ENCODE results near the gene KRT25.

KRT25 gene, protein sequence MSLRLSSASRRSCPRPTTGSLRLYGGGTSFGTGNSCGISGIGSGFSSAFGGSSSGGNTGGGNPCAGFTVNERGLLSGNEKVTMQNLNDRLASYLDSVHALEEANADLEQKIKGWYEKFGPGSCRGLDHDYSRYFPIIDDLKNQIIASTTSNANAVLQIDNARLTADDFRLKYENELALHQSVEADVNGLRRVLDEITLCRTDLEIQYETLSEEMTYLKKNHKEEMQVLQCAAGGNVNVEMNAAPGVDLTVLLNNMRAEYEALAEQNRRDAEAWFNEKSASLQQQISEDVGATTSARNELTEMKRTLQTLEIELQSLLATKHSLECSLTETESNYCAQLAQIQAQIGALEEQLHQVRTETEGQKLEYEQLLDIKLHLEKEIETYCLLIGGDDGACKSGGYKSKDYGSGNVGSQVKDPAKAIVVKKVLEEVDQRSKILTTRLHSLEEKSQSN

DNA sequence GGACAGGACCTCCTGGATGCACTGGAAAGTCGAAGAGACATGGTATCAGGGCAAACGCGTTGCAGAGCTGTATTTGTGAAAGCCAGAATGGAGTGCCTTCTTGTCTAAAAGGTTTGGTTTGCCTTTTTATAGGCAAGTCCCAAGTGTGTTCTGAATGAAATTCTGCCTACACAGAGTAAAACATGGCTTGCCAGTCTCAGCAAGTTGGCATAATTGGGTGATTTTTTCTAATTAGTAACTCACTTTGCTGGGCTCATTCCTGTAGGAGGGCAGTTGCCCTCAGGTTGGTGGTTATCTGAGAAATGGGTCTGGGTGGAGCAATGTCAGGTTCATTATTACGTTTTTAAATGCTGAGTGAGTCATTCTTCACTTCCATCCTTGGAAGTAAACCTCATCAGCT is at the start of gene KRT25:
Gene KRT25, minus strand, starts transcription at position 101 of the 400 bp plus-strand sequence. Its CDS starts 60 bp downstream, at position 41.
- intact Hi-C loops (cut with micrococcal nuclease) = no loop called here
- Mint-ChIP-seq H3K4me3 (no peak within 1 kb of the TSS), H3K27me3 (peaks cover 25% of the 10 kb centered on the region), H3K27ac (no peak within 1 kb of the TSS), H3K36me3 (ENCODE audit: low read depth) (no peaks in the 10 kb centered on the region), H3K9me3 (peaks cover 27% of the 10 kb centered on the region), H3K4me1 (ENCODE audit: low read depth) (no peaks in the 10 kb centered on the region)

DNA sequence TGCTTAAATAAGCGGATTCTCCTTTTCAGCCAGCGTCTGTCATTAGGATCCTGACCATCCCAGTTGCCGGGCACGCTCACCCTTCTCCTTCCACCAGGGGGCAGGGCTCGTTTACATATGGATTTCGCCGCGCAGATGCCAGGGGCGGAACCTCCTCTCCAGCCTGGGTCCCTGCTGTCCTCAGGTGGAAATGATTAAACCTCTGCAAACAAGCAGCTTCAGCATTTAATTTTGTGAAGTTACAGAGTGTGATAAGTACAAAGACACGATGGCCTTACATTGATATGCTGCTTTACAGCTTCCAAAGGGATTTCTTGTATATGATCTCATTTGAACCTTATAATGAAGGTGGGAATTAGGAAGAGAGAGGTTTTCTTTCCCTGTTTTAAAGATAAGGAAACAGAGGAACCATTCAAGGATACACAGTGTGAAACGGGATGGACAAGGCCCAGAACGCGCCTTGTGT is 48.5 kb upstream of the KRT25 start:
- intact Hi-C loops (cut with micrococcal nuclease) = loop anchor here (2.0 to 10.0 kb wide), 3 partner anchors 521 to 859 kb away; no protein-coding TSS in a partner anchor
- H3K9me3 Mint-ChIP-seq = no peaks in the 10 kb centered on the region

DNA sequence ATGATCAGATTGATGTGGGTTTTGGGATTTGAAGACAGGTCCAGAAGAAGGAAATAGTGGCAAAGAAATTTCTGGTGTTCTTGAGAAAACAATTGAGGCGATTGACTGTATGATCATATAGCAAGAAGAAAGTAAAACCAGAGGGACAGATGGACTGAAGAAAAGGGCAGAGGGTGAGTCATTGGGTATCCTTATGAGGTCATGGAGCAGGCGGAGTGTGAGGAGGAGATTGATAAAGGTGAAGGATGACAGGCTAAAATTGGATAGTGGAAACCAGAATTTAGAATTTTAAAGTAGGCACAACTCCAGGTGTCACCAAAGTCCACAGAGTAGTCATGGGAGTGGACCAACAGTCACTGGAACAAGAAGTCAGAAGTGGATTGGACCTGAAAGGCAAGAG is 46.0 kb upstream of the KRT25 start:
- Mint-ChIP-seq H3K9me3 (no peaks in the 10 kb centered on the region), H3K27ac (no peak overlapping the region), H3K4me3 (no peak overlapping the region), H3K4me1 (ENCODE audit: low read depth) (no peaks in the 10 kb centered on the region), H3K36me3 (ENCODE audit: low read depth) (no peaks in the 10 kb centered on the region), H3K27me3 (peaks cover 33% of the 10 kb centered on the region)
- intact Hi-C loops (cut with micrococcal nuclease) = loop anchor here (5.0 to 10.0 kb wide), 2 partner anchors 524 to 746 kb away; no protein-coding TSS in a partner anchor

More for the DNA sequence above, 48.5 kb upstream of the KRT25 start:
- H3K36me3 Mint-ChIP-seq (ENCODE audit: low read depth) = no peaks in the 10 kb centered on the region
- H3K4me1 Mint-ChIP-seq (ENCODE audit: low read depth) = no peaks in the 10 kb centered on the region
- H3K4me3 Mint-ChIP-seq = no peak overlapping the region
- H3K27ac Mint-ChIP-seq = no peak overlapping the region
- peaks cover 42% of the 10 kb centered on the region for H3K27me3 Mint-ChIP-seq

DNA sequence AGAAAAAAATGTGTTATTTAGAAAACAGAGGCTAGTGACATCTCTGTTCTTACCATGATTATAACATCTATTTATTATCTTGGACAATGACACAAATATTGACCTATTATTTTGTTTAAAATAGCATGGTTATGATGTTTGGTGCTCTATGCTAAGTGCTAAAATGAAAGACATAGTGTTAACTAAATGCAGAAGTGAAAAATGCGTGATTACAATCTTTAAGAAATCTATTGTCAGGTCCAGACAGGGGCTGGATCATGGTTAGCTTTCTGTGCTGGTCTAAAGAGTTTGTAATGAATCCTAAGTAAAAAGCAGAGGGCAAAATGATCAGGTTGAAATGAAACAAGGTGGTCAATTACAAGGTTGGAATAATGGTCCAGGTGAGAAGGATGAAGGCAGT is 45.2 kb upstream of the KRT25 start:
- H3K27ac Mint-ChIP-seq = no peak overlapping the region
- intact Hi-C loops (cut with micrococcal nuclease) = loop anchor here (5.0 to 10.0 kb wide), 2 partner anchors 524 to 747 kb away; no protein-coding TSS in a partner anchor
- H3K4me3 Mint-ChIP-seq = no peak overlapping the region
- H3K27me3 Mint-ChIP-seq = peaks cover 33% of the 10 kb centered on the region
- H3K36me3 Mint-ChIP-seq (ENCODE audit: low read depth) = no peaks in the 10 kb centered on the region
- H3K4me1 Mint-ChIP-seq (ENCODE audit: low read depth) = no peaks in the 10 kb centered on the region
- no peaks in the 10 kb centered on the region for H3K9me3 Mint-ChIP-seq

DNA sequence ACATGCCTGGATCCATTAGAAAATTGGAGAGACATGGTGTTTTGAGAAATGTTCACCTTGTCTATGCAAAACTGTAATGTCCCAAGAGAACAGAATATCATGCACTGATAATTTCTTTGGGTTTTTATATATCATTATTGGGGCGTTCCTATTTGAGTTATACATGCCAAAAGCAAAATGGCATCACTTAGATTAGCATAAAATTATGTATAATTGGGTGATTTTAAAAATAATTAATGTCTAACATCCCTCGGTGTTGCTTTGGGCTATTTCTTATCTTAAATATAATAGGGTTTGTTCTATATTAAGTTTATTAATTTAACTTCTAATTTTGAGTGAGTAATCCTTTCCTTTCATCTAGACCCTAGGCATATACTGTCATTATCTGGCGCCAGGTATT is 44.7 kb upstream of the KRT25 start, which contains the start of gene KRT28:
Gene KRT28, minus strand, starts transcription at position 101 of the 400 bp plus-strand sequence. Its CDS starts 66 bp downstream, at position 35.
- Mint-ChIP-seq H3K9me3 (no peaks in the 10 kb centered on the region), H3K4me1 (ENCODE audit: low read depth) (no peaks in the 10 kb centered on the region), H3K4me3 (no peak within 1 kb of the TSS), H3K27ac (no peak within 1 kb of the TSS), H3K27me3 (peaks cover 27% of the 10 kb centered on the region), H3K36me3 (ENCODE audit: low read depth) (no peaks in the 10 kb centered on the region)
- intact Hi-C loops (cut with micrococcal nuclease) = loop anchor here (5.0 to 10.0 kb wide), 3 partner anchors 175 to 747 kb away; no protein-coding TSS in a partner anchor

DNA sequence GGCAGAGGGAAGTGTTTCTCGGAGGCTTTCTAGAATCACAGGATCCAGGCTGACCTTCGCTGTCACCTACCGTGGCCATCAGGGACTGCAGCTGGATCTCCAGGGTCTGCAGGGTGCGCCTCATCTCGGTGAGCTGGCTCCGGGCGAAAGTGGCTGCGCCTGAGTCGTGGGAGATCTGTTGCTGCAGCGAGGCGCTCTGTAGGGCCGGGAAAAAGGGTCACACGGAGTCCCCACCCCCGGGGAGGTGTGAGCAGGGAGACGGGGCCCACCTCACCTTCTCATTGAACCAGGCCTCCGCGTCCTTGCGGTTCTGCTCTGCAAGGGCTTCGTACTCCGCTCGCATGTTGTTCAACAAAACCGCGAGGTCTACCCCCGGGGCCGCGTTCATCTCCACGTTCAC is 41.7 kb upstream of the KRT25 start:
- no peaks in the 10 kb centered on the region for H3K36me3 Mint-ChIP-seq (ENCODE audit: low read depth)
- no peaks in the 10 kb centered on the region for H3K9me3 Mint-ChIP-seq
- no peaks in the 10 kb centered on the region for H3K4me1 Mint-ChIP-seq (ENCODE audit: low read depth)
- peaks cover 34% of the 10 kb centered on the region for H3K27me3 Mint-ChIP-seq
- H3K27ac Mint-ChIP-seq = no peak overlapping the region
- intact Hi-C loops (cut with micrococcal nuclease) = loop anchor here (10.0 kb wide), 1 partner anchor 172 kb away; no protein-coding TSS in a partner anchor
- no peak overlapping the region for H3K4me3 Mint-ChIP-seq

DNA sequence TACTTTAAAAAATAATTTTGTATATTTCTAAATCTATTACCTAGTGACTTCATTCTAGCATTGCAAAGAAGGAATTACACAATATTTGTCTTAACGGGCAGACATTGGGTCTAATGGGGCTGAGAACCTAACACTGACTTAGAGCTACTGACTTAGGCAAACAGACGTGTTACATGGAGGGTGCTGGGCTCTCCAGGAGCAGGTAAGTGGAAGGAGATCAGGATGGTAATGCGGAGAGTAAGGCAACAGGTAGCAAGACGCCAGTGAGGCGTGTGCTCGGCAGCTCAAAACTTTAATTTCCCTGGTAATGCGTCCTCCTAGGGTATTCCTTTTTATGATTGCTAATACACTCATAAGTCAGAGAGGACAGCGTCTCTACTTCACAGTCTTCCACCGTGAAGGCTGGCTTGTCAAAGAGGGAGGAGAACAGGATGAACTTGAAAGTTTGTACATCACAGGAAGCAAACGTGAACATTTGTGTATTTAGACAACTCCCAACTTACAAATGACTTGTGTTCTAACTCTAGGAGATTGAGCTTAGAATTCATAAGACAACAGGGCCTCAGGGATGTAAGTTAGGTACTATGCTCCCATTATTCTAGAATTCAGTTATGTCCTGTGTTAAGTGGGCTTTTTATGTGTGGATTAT is 40.0 kb upstream of the KRT25 start:
- Mint-ChIP-seq H3K4me1 (ENCODE audit: low read depth) (no peaks in the 10 kb centered on the region), H3K4me3 (no peak overlapping the region), H3K27me3 (peaks cover 39% of the 10 kb centered on the region), H3K36me3 (ENCODE audit: low read depth) (no peaks in the 10 kb centered on the region), H3K9me3 (no peaks in the 10 kb centered on the region), H3K27ac (no peak overlapping the region)
- intact Hi-C loops (cut with micrococcal nuclease) = loop anchor here (10.0 kb wide), 1 partner anchor 170 kb away; no protein-coding TSS in a partner anchor

DNA sequence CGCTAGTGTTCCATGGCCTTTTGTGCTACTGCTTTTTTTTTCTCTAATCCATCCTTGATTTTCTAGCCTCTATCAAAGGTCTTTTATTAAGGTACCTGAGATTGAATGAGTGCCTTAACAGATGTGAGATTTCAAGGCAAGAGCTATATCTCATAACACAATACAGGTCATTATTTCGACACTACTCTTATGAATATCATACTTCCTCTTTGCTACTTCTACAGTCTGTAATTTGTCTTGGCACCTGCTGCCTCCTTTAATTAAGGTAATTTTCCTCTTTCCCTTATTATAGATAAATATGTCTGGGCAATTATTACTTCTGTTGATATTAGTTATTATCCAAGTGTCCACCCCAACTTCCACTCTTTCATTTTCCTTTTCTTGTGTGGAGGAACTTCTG is 39.3 kb upstream of the KRT25 start:
- intact Hi-C loops (cut with micrococcal nuclease) = loop anchor here (10.0 kb wide), 1 partner anchor 170 kb away; no protein-coding TSS in a partner anchor
- Mint-ChIP-seq H3K27me3 (peaks cover 41% of the 10 kb centered on the region), H3K4me1 (ENCODE audit: low read depth) (no peaks in the 10 kb centered on the region), H3K4me3 (no peak overlapping the region), H3K36me3 (ENCODE audit: low read depth) (no peaks in the 10 kb centered on the region), H3K27ac (no peak overlapping the region), H3K9me3 (no peaks in the 10 kb centered on the region)

DNA sequence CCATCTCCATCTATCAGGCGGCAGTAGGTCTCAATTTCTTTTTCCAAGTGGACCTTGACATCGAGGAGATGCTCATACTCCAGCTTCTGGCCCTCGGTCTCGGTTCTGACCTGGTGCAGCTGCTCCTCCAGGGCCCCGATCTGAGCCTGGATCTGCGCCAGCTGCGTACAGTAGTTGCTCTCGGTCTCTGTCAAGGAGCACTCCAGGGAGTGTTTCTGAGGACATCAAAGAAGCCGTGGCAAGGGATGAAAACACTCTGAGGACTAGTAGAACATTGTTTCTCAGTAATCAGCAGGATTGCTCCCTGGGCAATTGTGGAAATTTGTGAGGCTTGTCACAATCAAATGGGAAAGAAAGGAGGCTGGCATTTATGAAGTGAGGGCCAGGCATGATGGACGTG is 38.7 kb upstream of the KRT25 start:
- no peaks in the 10 kb centered on the region for H3K36me3 Mint-ChIP-seq (ENCODE audit: low read depth)
- intact Hi-C loops (cut with micrococcal nuclease) = loop anchor here (10.0 kb wide), 1 partner anchor 169 kb away; no protein-coding TSS in a partner anchor
- no peak overlapping the region for H3K4me3 Mint-ChIP-seq
- no peaks in the 10 kb centered on the region for H3K4me1 Mint-ChIP-seq (ENCODE audit: low read depth)
- H3K9me3 Mint-ChIP-seq = no peaks in the 10 kb centered on the region
- H3K27me3 Mint-ChIP-seq = peaks cover 40% of the 10 kb centered on the region
- H3K27ac Mint-ChIP-seq = no peak overlapping the region

DNA sequence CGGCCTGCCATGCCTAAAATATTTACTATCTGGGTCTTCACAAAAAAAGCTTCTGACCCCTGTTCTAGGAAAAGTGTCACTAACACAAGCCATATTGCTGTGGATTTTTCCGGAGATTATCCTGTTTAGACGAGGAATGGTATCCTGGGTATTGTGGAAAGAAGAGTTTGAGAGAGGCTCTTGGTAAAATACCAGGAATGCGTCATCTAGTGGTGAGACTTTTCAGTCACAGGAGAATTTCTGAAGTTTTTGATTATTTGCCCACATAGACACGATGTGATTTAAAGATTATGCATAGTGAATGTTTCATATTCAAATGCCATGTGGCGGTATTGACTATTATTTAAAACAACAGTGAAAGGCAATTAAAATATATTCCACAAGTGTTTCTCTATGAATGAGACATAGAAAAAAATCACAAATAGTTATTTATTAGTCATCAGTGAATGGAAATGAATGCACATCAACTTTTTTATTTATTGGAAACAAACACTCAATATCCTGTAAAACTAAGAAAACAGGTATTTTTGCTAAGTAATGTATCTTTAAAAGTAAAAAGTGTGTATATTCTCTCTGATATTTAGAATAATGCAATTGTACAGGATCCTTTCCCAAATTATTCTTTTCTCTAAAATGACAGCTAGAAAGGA is 36.8 kb upstream of the KRT25 start:
- H3K4me1 Mint-ChIP-seq (ENCODE audit: low read depth) = no peaks in the 10 kb centered on the region
- H3K27ac Mint-ChIP-seq = no peak overlapping the region
- no peaks in the 10 kb centered on the region for H3K9me3 Mint-ChIP-seq
- H3K27me3 Mint-ChIP-seq = peaks cover 43% of the 10 kb centered on the region
- intact Hi-C loops (cut with micrococcal nuclease) = loop anchor here (10.0 kb wide), 1 partner anchor 167 kb away; no protein-coding TSS in a partner anchor
- H3K4me3 Mint-ChIP-seq = no peak overlapping the region
- H3K36me3 Mint-ChIP-seq (ENCODE audit: low read depth) = no peaks in the 10 kb centered on the region

DNA sequence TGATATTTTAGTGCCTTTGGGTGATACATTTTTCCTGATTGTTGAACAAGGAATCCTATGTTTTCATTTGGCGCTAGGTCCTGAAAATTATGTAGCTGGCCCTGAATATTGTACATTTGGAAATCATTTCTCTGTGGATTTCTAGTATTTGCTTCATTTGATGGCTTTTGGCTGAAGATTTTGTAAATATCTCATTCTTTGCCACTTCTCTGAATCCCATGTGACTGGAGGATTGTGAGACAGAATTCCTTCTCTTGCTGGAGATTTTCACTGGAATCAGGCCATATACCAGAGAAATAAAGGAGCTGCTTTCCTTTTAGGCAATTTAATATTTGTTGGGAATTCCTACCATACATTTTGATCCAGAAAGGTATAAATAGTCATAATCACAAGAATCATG is 36.0 kb upstream of the KRT25 start:
- Mint-ChIP-seq H3K27ac (no peak overlapping the region), H3K27me3 (peaks cover 36% of the 10 kb centered on the region), H3K4me3 (no peak overlapping the region), H3K36me3 (ENCODE audit: low read depth) (no peaks in the 10 kb centered on the region), H3K4me1 (ENCODE audit: low read depth) (no peaks in the 10 kb centered on the region), H3K9me3 (no peaks in the 10 kb centered on the region)
- intact Hi-C loops (cut with micrococcal nuclease) = loop anchor here (10.0 kb wide), 1 partner anchor 166 kb away; no protein-coding TSS in a partner anchor

DNA sequence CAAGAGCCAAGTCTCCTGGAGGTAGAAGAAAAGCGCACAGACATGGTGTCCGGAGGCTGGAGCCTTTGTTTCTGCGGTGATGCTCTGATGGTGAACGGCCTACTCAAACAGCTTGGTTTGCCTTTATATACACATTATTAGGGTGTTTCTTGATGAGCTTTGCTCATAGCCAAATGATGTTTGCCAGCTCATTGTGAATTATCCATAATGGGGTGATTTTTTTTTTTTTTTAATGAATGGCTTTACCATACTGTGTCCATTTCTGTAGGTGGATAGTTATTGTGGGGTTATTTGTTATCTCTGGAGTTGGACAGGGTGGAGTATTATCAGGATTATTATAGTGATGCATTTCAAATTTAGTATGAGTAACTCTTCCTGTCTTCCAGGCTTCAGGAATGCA is 27.3 kb upstream of the KRT25 start, which contains the start of gene KRT27:
Gene KRT27, minus strand, starts transcription at position 101 of the 400 bp plus-strand sequence. Its CDS starts 57 bp downstream, at position 44.
- no peaks in the 10 kb centered on the region for H3K36me3 Mint-ChIP-seq (ENCODE audit: low read depth)
- H3K4me1 Mint-ChIP-seq (ENCODE audit: low read depth) = no peaks in the 10 kb centered on the region
- intact Hi-C loops (cut with micrococcal nuclease) = no loop called here
- H3K27me3 Mint-ChIP-seq = peaks cover 52% of the 10 kb centered on the region
- H3K9me3 Mint-ChIP-seq = no peaks in the 10 kb centered on the region
- no peak within 1 kb of the TSS for H3K4me3 Mint-ChIP-seq
- H3K27ac Mint-ChIP-seq = no peak within 1 kb of the TSS

DNA sequence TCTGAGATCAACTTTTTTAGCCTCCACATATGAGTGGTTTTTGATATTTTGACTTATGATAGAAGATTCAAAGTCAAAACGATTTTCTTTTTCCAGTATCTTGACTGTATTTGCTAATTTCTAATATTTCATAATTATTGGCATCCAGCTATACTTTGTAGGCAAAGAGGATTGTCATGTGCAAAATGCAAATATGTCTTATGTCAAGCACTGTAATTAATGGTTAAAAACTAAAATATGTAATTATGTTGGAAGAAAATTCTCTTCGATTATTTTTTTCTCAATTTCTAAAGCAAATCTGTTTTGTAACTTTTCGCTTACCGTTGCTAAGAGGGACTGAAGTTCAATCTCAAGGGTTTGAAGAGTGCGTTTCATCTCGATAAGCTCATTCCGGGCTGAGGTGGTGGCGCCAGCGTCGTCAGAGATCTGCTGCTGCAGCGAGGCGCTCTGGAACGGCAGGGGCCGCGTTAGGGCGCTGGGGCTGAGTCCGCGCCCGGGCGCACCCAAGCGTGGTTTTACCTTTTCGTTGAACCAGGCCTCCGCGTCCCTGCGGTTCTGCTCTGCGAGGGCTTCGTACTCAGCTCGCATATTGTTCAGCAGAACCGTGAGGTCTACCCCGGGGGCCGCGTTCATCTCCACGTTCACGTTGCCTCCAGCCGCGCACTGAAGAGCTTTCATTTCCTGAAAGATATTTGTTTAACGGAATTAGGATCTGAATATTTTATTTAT is 24.2 kb upstream of the KRT25 start:
- no peak overlapping the region for H3K4me3 Mint-ChIP-seq

More for the DNA sequence above, 24.2 kb upstream of the KRT25 start:
- intact Hi-C loops (cut with micrococcal nuclease) = no loop called here
- no peak overlapping the region for H3K27ac Mint-ChIP-seq
- no peaks in the 10 kb centered on the region for H3K9me3 Mint-ChIP-seq
- no peaks in the 10 kb centered on the region for H3K4me1 Mint-ChIP-seq (ENCODE audit: low read depth)
- H3K27me3 Mint-ChIP-seq = peaks cover 54% of the 10 kb centered on the region
- no peaks in the 10 kb centered on the region for H3K36me3 Mint-ChIP-seq (ENCODE audit: low read depth)
